Measurements from ENCODE around the gene GHR.

GHR gene

GRCh38 chr5:42423285-42424165, at the start of gene GHR:
Gene GHR (plus strand): TSS chr5:42423439. CDS start chr5:42565875, 142,436 bp downstream.
- DNase-seq (ENCODE audit: low read depth): peak; percentile 7

GRCh38 chr5:42374679-42375273, 48.5 kb upstream of the GHR start:
- DNase-seq (ENCODE audit: low read depth): no peak

GRCh38 chr5:42377496-42377895, 45.7 kb upstream of the GHR start:
- no peak for DNase-seq (ENCODE audit: low read depth)

- DNase-seq (ENCODE audit: low read depth): no peak
Observed at GRCh38 chr5:42381973-42382372, 41.3 kb upstream of the GHR start.

GRCh38 chr5:42387563-42387962, 35.7 kb upstream of the GHR start:
- no peak for DNase-seq (ENCODE audit: low read depth)

GRCh38 chr5:42390115-42390514, 33.1 kb upstream of the GHR start:
- no peak for DNase-seq (ENCODE audit: low read depth)

- DNase-seq (ENCODE audit: low read depth): no peak
Observed at GRCh38 chr5:42392917-42393316, 30.3 kb upstream of the GHR start.

GRCh38 chr5:42396111-42396510, 27.1 kb upstream of the GHR start:
- no peak for DNase-seq (ENCODE audit: low read depth)

- no peak for DNase-seq (ENCODE audit: low read depth)
Observed at GRCh38 chr5:42397267-42397666, 26.0 kb upstream of the GHR start.

- no peak for DNase-seq (ENCODE audit: low read depth)
Observed at GRCh38 chr5:42399702-42400101, 23.5 kb upstream of the GHR start.

- no peak for DNase-seq (ENCODE audit: low read depth)
Observed at GRCh38 chr5:42400474-42400873, 22.8 kb upstream of the GHR start.

GRCh38 chr5:42403236-42403635, 20.0 kb upstream of the GHR start:
- DNase-seq (ENCODE audit: low read depth): no peak

GRCh38 chr5:42404366-42404765, 18.9 kb upstream of the GHR start:
- no peak for DNase-seq (ENCODE audit: low read depth)

- no peak for DNase-seq (ENCODE audit: low read depth)
Observed at GRCh38 chr5:42419294-42419693, 3.9 kb upstream of the GHR start.

- no peak for DNase-seq (ENCODE audit: low read depth)
Observed at GRCh38 chr5:42422656-42423280, 471 bp upstream of the GHR start.

GRCh38 chr5:42426016-42426415, 2.8 kb downstream of the GHR start:
- no peak for DNase-seq (ENCODE audit: low read depth)

GRCh38 chr5:42429694-42430093, 6.5 kb downstream of the GHR start:
- no peak for DNase-seq (ENCODE audit: low read depth)

- DNase-seq (ENCODE audit: low read depth): no peak
Observed at GRCh38 chr5:42434047-42434724, 10.9 kb downstream of the GHR start.

GRCh38 chr5:42436051-42436450, 12.8 kb downstream of the GHR start:
- DNase-seq (ENCODE audit: low read depth): no peak

GRCh38 chr5:42454216-42454995, 31.2 kb downstream of the GHR start:
- no peak for DNase-seq (ENCODE audit: low read depth)

GRCh38 chr5:42461033-42461432, 37.8 kb downstream of the GHR start:
- no peak for DNase-seq (ENCODE audit: low read depth)

GRCh38 chr5:42461507-42461906, 38.3 kb downstream of the GHR start:
- DNase-seq (ENCODE audit: low read depth): no peak

Data from HS-27A (cell line).